Right lobe of liver (tissue), 6 donors: ENCODE results near the gene TRMT10B. TPM values are rescaled to one million over a fixed set of nuclear protein-coding genes. Genes with fewer than 3 reads are reported as not detected.
A peak's percentile ranks its signal among the peaks of the same experiment; 100 is the strongest.
"Not testable (repeated sequence)": the region's sequence is repeated elsewhere in the genome, so short reads cannot be mapped to it uniquely, and the experiment has no call there.

ENCODE experiments used
- ATAC-seq, 4 donors: fragments of 200-7000 bp; cut with Tn5 transposase; one replicate each; pipeline ENCODE4 v1.9.1; 2020; ENCODE audit warnings: mild to moderate bottlenecking in 4 of 4, moderate library complexity in 4 of 4
- DNase-seq, 3 donors: peaks; one replicate each; pipeline ENCODE4 v3.0.0-alpha.2; 2020
- H3K27ac ChIP-seq, 3 donors: fragments of 200-600 bp; one replicate each; pipeline ENCODE4 v1.8.0; 2022
- H3K27me3 ChIP-seq, 2 donors: fragments of 200-600 bp; one replicate each; pipeline ENCODE4 v1.8.0; 2022
- H3K36me3 ChIP-seq, 4 donors: fragments of 200-600 bp; sonication (generic) in 1 of 4; one replicate each; pipeline versions ENCODE4 v1.5.1 to v1.8.0; 2017 to 2022; ENCODE audit warnings: control low read depth in 1 of 4
- H3K4me1 ChIP-seq, 4 donors: fragments of 200-600 bp; sonication (generic) in 1 of 4; one replicate each; pipeline versions ENCODE4 v1.5.1 to v1.8.0; 2017 to 2022; ENCODE audit warnings: control low read depth in 1 of 4
- H3K4me3 ChIP-seq, 3 donors: fragments of 200-600 bp; one replicate each; pipeline ENCODE4 v1.8.0; 2022
- H3K9me3 ChIP-seq, 4 donors: fragments of 200-600 bp; sonication (generic) in 1 of 4; one replicate each; pipeline versions ENCODE4 v1.5.1 to v1.8.0; 2017 to 2022; ENCODE audit warnings: control low read depth in 1 of 4
- POLR2A ChIP-seq: fragments of 450-650 bp; IDR thresholded peaks from one replicate; pipeline ENCODE4 v1.6.1; 2017; ENCODE audit warnings: antibody characterized with exemption, mild to moderate bottlenecking
- WGBS: methylation state at CpG from one replicate; pipeline ENCODE4 v1.1.6; 2018; ENCODE audit warnings: low coverage, low lambda C conversion rate; ENCODE audit not compliant: insufficient coverage; ENCODE audit errors: missing lambda C conversion rate; 5-methylcytosine and 5-hydroxymethylcytosine counted together
- intact Hi-C, 2 donors: fragments of 100-400 bp; cut with DNase I; formaldehyde crosslinking; loops; one replicate each; pipeline versions ENCODE4 v1.11.2 to v1.14.1; 2022
- total RNA-seq, 6 experiments: library from RNA; depleted of rRNA in 2 of 6; stranded (reverse); fragments of >200 nt in 2 of 6; fragmentation: NEBNext Ultra II Directional in 3 of 6; extraction: Animal tissue kit (Norgen Biotek cat#: 25700) in 3 of 6; gene quantifications; one replicate each; pipeline versions ENCODE4 v1.1.0 to v1.2.4, GENCODE V29; 2016 to 2023
- TF ChIP-seq, protein P1 (sequence below), 4 donors: fragments of 200-600 bp in 3 of 4; fragments of 450-650 bp in 1 of 4; IDR thresholded peaks; one replicate each; pipeline versions ENCODE4 v1.5.1 to v1.8.0; 2016 to 2022; ENCODE audit warnings: antibody characterized with exemption in 4 of 4, mild to moderate bottlenecking in 2 of 4
- donor health status: DM: no; HTN: yes; CAD: no.
- donor health status: DM: no; HTN: no; CAD: no.
- donor health status: DM: no; HTN: no; CAD: no.
- donor health status: DM: no; HTN: yes; CAD: no.
- donor health status: DM: no; HTN: yes; CAD: no.

The TRMT10B gene
- total RNA-seq, 6 experiments from 2014 or later = 2.2 to 4.9 (median 3.3) TPM

DNA sequence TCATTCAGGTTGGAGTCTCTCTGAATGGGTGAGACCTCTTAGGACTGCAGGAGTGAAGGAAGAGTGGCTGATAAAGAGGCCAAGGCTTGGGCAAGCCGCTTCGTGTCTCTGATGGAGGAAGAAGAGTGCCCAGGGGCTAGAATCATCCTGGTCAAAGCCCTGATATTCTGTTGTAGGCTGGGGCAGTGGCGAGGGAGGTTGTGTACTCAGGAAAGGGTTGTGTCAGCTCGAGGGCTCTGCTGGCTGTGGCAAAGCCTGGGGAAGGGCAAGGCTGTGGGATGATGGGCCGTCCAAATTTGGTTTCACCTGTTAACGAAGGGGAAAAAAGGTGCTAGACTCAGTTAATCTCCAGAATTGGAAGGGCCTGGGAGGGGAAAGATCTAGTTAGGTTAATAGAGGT is 2.4 kb upstream of the TRMT10B start:
- intact Hi-C loops = no loop called here
- DNase-seq = no peak
- Histone ChIP-seq H3K27ac (no peak overlapping the region), H3K4me3 (no peak overlapping the region), H3K27me3 (no peaks in the 10 kb centered on the region), H3K36me3 (no peaks in the 10 kb centered on the region), H3K9me3 (no peaks in the 10 kb centered on the region), H3K4me1 (peaks cover 0 to 6% (median 0%) of the 10 kb centered on the region in 4 donors)
- ATAC-seq = no peak
- 66% methylated on average over 5 of the region's 6 CpGs for WGBS
- TF ChIP-seq, protein P1, sequence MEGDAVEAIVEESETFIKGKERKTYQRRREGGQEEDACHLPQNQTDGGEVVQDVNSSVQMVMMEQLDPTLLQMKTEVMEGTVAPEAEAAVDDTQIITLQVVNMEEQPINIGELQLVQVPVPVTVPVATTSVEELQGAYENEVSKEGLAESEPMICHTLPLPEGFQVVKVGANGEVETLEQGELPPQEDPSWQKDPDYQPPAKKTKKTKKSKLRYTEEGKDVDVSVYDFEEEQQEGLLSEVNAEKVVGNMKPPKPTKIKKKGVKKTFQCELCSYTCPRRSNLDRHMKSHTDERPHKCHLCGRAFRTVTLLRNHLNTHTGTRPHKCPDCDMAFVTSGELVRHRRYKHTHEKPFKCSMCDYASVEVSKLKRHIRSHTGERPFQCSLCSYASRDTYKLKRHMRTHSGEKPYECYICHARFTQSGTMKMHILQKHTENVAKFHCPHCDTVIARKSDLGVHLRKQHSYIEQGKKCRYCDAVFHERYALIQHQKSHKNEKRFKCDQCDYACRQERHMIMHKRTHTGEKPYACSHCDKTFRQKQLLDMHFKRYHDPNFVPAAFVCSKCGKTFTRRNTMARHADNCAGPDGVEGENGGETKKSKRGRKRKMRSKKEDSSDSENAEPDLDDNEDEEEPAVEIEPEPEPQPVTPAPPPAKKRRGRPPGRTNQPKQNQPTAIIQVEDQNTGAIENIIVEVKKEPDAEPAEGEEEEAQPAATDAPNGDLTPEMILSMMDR (IDR thresholded peaks at IDR 0.05) = no peak
- TF ChIP-seq POLR2A = no peak

DNA sequence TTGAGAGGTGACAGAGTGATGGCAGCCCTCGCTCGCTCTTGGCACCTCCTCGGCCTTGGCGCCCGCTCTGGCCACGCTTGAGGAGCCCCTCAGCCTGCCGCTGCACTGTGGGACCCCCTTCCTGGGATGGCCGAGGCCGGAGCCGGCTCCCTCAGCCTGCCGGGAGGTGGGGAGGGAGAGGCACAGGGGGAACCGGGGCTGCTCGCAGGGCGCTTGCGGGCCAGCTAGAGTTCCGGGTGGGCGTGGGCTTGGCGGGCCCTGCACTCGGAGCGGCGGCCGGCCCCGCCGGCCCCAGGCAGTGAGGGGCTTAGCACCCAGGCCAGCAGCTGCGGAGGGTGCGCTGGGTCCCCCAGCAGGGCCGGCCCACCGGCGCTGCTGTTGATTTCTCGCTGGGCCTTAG is 1.9 kb upstream of the TRMT10B start:
- H3K4me1 ChIP-seq, H3K27ac ChIP-seq, H3K4me3 ChIP-seq, intact Hi-C loops, DNase-seq, H3K27me3 ChIP-seq, H3K9me3 ChIP-seq, ATAC-seq, H3K36me3 ChIP-seq: not testable (repeated sequence)
- 89% methylated on average over 4 of the region's 30 CpGs for WGBS

DNA sequence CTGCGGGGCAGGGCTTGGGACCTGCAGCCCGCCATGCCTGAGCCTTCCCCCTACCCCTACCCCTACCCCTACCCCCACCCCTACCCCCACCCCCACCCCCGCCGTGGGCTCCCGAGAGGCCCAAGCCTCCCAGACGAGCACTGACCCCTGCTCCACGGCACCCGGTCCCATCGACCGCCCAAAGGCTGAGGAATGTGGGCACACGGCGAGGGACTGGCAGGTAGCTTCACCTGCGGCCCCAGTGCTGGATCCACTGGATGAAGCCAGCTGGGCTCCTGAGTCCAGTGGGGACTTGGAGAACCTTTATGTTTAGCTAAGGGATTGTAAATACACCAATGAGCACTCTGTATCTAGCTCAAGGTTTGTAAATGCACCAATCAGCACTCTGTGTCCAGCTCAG is 1.5 kb upstream of the TRMT10B start:
- intact Hi-C loops, ATAC-seq: not testable (repeated sequence)
- WGBS = no CpG with 5 or more reads among the region's 13 CpGs

DNA sequence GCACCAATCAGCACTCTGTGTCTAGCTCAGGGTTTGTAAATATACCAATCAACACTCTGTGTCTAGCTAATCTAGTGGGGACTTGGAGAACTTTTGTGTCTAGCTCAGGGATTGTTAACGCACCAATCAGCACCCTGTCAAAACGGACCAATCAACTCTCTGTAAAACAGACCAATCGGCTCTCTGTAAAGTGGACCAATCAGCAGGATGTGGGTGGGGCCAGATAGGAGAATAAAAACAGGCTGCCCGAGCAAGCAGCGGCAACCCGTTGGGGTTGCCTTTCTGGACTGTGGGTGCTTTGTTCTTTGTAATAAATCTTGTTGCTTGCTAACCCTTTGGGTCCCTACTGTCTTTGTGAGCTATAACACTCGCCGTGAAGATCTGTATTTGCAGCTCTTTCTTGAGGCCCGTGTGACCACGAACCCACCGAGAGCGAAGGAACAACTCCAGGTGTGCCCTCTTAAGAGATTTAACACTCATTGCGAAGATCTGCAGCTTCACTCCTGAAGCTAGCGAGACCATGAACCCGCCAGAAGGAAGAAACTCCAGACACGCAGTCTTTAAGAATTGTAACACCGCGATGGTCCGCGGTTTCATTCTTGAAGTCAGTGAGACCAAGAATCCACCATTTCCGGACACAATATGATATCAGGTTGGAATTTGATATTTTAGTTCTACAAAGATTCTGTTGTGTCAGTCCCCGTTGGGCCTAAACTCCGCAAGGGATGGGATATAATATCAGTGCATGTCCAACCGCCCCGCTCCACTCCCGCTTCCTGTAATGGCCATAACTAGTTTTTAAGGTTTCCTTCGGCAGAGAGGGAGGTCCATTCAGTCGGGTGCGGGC is 740 bp upstream of the TRMT10B start:
- intact Hi-C loops = no loop called here
- no peak for DNase-seq
- TF ChIP-seq POLR2A = no peak
- TF ChIP-seq, protein P1 (IDR thresholded peaks at IDR 0.05) = no peak
- no peaks in the 10 kb centered on the region for H3K27me3 ChIP-seq
- peaks cover 0 to 6% (median 0%) of the 10 kb centered on the region in 4 donors for H3K4me1 ChIP-seq
- H3K36me3 ChIP-seq = no peaks in the 10 kb centered on the region
- WGBS = 85% methylated on average over 19 of the region's 29 CpGs
- H3K27ac ChIP-seq = peak overlapping the region in 2 of 3 donors; percentile 57 to 83
- peak overlapping the region; percentile 71 to 91 (median 87) for H3K4me3 ChIP-seq
- ATAC-seq = no peak
- no peaks in the 10 kb centered on the region for H3K9me3 ChIP-seq

More for the DNA sequence above, 1.5 kb upstream of the TRMT10B start:
- not testable (repeated sequence) for DNase-seq, H3K4me3 ChIP-seq, H3K9me3 ChIP-seq, H3K4me1 ChIP-seq, H3K27me3 ChIP-seq, H3K27ac ChIP-seq, H3K36me3 ChIP-seq

DNA sequence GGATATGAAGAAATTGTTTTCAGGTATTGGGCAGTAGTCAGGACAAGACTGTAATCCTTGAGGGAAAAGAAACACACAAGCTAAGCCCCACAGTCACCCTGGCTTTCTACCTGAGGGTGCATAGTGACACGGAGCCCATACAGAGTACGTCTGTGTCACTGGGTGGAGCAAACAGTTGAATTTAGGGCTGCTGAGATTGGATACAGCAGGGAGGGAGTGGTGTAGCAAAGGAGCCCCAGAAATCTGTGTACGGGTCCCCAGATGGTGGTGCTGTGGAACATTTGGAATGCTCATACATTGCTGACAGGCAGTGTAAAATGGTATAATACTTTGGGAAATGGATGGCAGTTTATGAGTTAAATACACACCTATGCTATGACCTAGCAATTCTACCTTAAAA is 5.1 kb downstream of the TRMT10B start:
- Histone ChIP-seq H3K9me3 (no peaks in the 10 kb centered on the region), H3K4me3 (no peak overlapping the region), H3K4me1 (peaks cover 0 to 6% (median 0%) of the 10 kb centered on the region in 4 donors), H3K27ac (no peak overlapping the region), H3K36me3 (no peaks in the 10 kb centered on the region), H3K27me3 (no peaks in the 10 kb centered on the region)
- 87% methylated on average over 3 of the region's 3 CpGs for WGBS
- DNase-seq (no peak), ATAC-seq (no peak)
- intact Hi-C loops = no loop called here
- TF ChIP-seq, protein P1 (IDR thresholded peaks at IDR 0.05) = no peak
- no peak for TF ChIP-seq POLR2A
